Pancreas (tissue), 10 donors: ENCODE measurements around the gene LINGO4. TPM values are rescaled to one million over a fixed set of nuclear protein-coding genes. Genes with fewer than 3 reads are reported as not detected.

Experiments used
- ATAC-seq, 4 donors: fragments of 200-7000 bp; cut with Tn5 transposase; one replicate each; pipeline versions ENCODE4 v1.8.0 to v1.9.1; 2020; ENCODE audit warnings: mild to moderate bottlenecking in 4 of 4, moderate library complexity in 4 of 4
- DNase-seq, 6 donors: peaks; one replicate each; pipeline ENCODE4 v3.0.0-alpha.2; 2020
- FAIRE-seq: peaks from 2 replicates; lab custom pipeline; 2012; peaks lifted over from hg19 to GRCh38; lab: Jason Lieb, UNC
- H3K27ac ChIP-seq, 4 donors: fragments of 200-600 bp; sonication (generic); 1 replicate in 3 of 4; 2 replicates in 1 of 4; pipeline versions ENCODE4 v1.5.0 to v1.8.0; 2020
- H3K27me3 ChIP-seq, 4 donors: fragments of 200-600 bp; one replicate each; pipeline ENCODE4 v1.8.0; 2021
- H3K36me3 ChIP-seq, 3 donors: fragments of 200-600 bp; sonication (generic) in 1 of 3; one replicate each; pipeline versions ENCODE4 v1.5.0 to v1.8.0; 2020 to 2021
- H3K4me1 ChIP-seq, 3 donors: fragments of 200-600 bp; one replicate each; pipeline ENCODE4 v1.8.0; 2021
- H3K4me3 ChIP-seq, 4 donors: fragments of 200-600 bp; sonication (generic) in 2 of 4; one replicate each; pipeline versions ENCODE4 v1.5.0 to v1.8.0; 2020 to 2021
- H3K9me3 ChIP-seq, 4 donors: fragments of 200-600 bp; one replicate each; pipeline ENCODE4 v1.8.0; 2021
- WGBS, 2 donors: extraction: QIAGEN DNeasy Blood & Tissue Kit; methylation state at CpG; one replicate each; pipeline ENCODE4 v1.1.7; 2013; 5-methylcytosine and 5-hydroxymethylcytosine counted together
- intact Hi-C, 3 donors: fragments of 100-400 bp; cut with DNase I; formaldehyde crosslinking; loops; one replicate each; pipeline versions ENCODE4 v1.11.1 to v1.14.2; 2022
- polyA plus RNA-seq, 2 donors: library from polyadenylated mRNA; stranded (reverse); fragments of 200-250 nt; gene quantifications; one replicate each; pipeline ENCODE4 v1.2.3, GENCODE V29; 2013
- total RNA-seq, 6 donors: library from RNA; stranded (reverse); fragmentation: NEBNext Ultra II Directional in 4 of 6; extraction: Animal tissue kit (Norgen Biotek cat#: 25700) in 4 of 6; gene quantifications; one replicate each; pipeline versions ENCODE4 v1.2.1 to v1.2.4, GENCODE V29; 2021 to 2023
- TF ChIP-seq, protein P1 (sequence below), 4 donors: fragments of 200-600 bp; sonication (generic) in 3 of 4; IDR thresholded peaks; one replicate each; pipeline versions ENCODE4 v1.5.0 to v1.8.0; 2021; ENCODE audit warnings: antibody characterized with exemption in 4 of 4
- donor health status: healthy with polysubstance abuse.
- donor health status: DM: no; HTN: no; CAD: no; lungs with moderate emphysema.
- donor health status: DM: no; HTN: no; CAD: no.
- donor health status: control.
- donor health status: control.
- donor health status: Bipolar disorder and iron deficiency.
- donor health status: DM: yes; HTN: yes; CAD: no.
- donor health status: DM: no; HTN: no; CAD: no.
- donor health status: DM: no; HTN: no; CAD: no.
- donor health status: DM: yes; HTN: yes; CAD: no.

Gene LINGO4
- total and polyA plus RNA-seq, 8 donors: 0.15 to 0.89 (median 0.29) TPM

DNA sequence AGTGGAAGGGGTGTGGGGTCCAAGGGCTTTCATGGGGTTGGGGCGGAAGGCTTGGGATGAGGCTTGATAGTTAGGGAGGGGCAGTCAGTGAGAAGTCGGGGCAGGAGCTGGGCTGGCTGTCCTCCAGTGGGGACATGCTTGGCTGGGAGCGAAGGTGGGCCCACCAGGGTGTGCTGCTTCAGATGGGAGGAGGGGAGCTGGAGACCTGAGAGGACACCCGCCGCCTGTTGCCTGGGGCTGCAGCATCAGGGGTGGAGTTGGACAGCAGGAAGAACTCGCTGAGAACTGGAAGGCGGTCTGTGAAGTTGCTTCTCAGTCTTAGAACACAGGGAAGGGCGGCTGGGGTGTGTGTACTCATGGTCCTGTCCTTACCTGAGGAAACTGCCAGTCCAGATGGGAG, 46.7 kb upstream of the LINGO4 start:
- Histone ChIP-seq H3K27ac (no peak overlapping the region), H3K27me3 (no peaks in the 10 kb centered on the region), H3K9me3 (no peaks in the 10 kb centered on the region), H3K36me3 (no peaks in the 10 kb centered on the region), H3K4me1 (no peaks in the 10 kb centered on the region), H3K4me3 (no peak overlapping the region)
- no peak for ATAC-seq
- no peak for DNase-seq
- no peak for FAIRE-seq
- intact Hi-C loops: no loop called here
- TF ChIP-seq, protein P1, sequence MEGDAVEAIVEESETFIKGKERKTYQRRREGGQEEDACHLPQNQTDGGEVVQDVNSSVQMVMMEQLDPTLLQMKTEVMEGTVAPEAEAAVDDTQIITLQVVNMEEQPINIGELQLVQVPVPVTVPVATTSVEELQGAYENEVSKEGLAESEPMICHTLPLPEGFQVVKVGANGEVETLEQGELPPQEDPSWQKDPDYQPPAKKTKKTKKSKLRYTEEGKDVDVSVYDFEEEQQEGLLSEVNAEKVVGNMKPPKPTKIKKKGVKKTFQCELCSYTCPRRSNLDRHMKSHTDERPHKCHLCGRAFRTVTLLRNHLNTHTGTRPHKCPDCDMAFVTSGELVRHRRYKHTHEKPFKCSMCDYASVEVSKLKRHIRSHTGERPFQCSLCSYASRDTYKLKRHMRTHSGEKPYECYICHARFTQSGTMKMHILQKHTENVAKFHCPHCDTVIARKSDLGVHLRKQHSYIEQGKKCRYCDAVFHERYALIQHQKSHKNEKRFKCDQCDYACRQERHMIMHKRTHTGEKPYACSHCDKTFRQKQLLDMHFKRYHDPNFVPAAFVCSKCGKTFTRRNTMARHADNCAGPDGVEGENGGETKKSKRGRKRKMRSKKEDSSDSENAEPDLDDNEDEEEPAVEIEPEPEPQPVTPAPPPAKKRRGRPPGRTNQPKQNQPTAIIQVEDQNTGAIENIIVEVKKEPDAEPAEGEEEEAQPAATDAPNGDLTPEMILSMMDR (IDR thresholded peaks at IDR 0.05): no peak
- 66 to 71% methylated on average over 8 of the region's 8 CpGs for WGBS, 2 donors

DNA sequence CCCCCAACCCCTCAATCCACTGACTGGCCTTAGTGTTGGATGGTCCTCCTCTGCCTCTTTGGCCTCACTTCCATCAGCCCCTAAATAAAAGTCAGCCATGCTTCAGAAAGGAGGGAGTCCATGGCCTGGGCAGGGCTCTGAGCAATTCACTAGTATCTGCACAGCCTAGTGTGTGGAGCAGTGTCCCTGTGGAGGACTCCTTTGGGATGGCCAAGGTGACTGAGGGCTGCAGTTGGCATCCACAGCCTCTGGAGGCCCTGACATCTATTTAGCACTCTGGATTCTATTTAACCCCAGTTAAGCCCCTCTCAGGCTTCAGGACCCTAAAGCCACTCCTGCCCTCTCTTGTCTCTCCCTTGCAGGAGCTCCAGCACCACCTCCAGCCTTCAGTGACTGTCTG, 44.7 kb upstream of the LINGO4 start:
- ATAC-seq (no peak), DNase-seq (no peak), FAIRE-seq (no peak)
- Histone ChIP-seq H3K27ac (no peak overlapping the region), H3K4me1 (peaks cover 0 to 5% (median 0%) of the 10 kb centered on the region in 3 donors), H3K9me3 (no peaks in the 10 kb centered on the region), H3K27me3 (no peaks in the 10 kb centered on the region), H3K36me3 (no peaks in the 10 kb centered on the region), H3K4me3 (no peak overlapping the region)
- intact Hi-C loops: no loop called here
- TF ChIP-seq, protein P1 (IDR thresholded peaks at IDR 0.05): no peak

DNA sequence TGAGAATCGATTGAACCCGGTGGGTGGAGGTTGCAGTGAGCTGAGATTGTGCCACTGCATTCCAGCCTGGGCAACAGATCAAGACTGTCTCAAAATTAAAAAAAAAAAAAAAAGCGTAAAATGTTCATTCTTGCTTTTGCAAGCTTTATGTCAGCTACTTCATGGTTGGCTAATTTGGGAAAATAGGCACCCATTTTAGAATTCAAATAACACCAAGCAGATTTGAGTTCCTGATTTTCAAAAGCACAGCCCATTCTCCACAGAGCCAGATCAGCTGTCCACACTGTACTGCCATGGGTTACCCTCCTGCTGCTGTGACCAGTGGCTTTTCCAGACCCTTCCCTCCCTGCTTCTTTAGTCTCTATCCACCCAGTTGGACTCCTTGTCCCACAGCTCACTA, 43.9 kb upstream of the LINGO4 start:
- H3K27ac ChIP-seq: no peak overlapping the region
- no peaks in the 10 kb centered on the region for H3K36me3 ChIP-seq
- intact Hi-C loops: no loop called here
- H3K27me3 ChIP-seq: no peaks in the 10 kb centered on the region
- ATAC-seq (no peak), DNase-seq (no peak), FAIRE-seq (no peak)
- TF ChIP-seq, protein P1 (IDR thresholded peaks at IDR 0.05): no peak
- no peak overlapping the region for H3K4me3 ChIP-seq
- WGBS, 2 donors: 52 to 58% methylated on average over 3 of the region's 3 CpGs
- peaks cover 0 to 5% (median 0%) of the 10 kb centered on the region in 3 donors for H3K4me1 ChIP-seq
- H3K9me3 ChIP-seq: no peaks in the 10 kb centered on the region

DNA sequence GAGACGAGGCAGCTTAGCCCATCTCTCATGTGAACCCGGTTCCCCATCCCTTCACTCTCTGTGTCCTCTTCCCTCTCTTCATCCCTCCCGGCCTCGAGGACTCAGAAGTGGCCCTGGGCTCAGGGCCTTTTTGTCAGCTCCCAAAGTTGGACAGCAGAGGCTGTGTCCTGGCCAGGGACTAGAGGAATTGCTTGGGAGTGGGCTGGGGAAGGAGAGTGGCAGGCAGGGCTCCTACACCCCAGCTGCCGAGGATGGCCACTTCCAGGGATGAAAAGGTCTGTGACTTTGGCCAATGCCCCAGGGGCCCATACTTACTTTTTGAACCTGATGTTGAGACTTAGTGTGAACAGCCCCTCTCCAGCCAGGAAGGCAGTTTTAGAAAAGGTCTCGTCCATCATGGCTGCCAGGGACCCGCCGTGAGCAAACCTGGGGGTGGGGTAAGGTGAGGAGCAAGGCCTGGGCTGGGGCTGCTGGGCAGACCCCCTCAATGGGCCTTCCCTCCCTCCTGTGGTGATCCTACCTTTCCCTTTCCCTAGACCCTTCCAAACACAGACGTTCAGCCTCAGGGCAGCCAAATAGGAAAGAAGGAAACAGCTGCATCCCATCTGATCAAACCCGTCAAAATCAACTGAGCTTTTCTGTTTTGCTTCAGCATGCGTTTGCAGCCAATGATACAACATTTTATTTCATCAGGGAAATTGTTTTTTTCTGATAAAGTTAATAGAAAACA, 42.8 kb upstream of the LINGO4 start:
- TF ChIP-seq, protein P1 (IDR thresholded peaks at IDR 0.05): no peak
- intact Hi-C loops: no loop called here
- WGBS, 2 donors: 65 to 74% methylated on average over 11 of the region's 11 CpGs
- no peaks in the 10 kb centered on the region for H3K9me3 ChIP-seq
- no peak overlapping the region for H3K4me3 ChIP-seq
- no peak overlapping the region for H3K27ac ChIP-seq
- H3K4me1 ChIP-seq: peaks cover 0 to 5% (median 0%) of the 10 kb centered on the region in 3 donors
- no peaks in the 10 kb centered on the region for H3K27me3 ChIP-seq
- DNase-seq (no peak), FAIRE-seq (no peak), ATAC-seq (no peak)
- H3K36me3 ChIP-seq: no peaks in the 10 kb centered on the region

DNA sequence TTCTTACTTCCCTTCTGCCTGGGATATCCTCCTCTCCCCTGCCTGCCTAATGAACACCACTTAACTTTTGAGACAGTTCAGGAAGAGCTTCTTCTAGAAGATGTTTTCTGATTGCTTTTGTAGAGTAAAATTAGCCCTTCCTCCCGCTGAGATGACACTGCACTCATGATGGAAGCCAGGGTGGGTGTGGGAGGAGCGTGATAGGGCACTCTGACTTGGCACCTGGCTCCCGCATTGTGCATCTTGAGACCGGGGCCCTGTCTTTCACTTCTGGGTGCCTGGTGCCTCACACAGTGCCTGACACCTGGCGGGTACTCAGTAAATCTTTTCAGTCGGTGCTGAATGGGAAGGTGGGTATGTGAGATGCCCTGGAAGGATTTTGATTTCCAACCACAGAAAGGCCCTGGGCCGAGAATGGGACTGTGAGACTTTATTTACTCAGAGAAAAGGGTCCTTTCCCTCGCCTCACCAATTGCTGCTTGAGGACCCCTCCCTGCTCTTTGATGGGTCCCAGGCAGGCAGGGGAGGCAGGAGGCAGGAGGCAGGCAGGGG, 41.5 kb upstream of the LINGO4 start:
- no peaks in the 10 kb centered on the region for H3K36me3 ChIP-seq
- FAIRE-seq (no peak), DNase-seq (no peak), ATAC-seq (no peak)
- H3K9me3 ChIP-seq: no peaks in the 10 kb centered on the region
- TF ChIP-seq, protein P1 (IDR thresholded peaks at IDR 0.05): no peak
- peaks cover 0 to 5% (median 0%) of the 10 kb centered on the region in 3 donors for H3K4me1 ChIP-seq
- no peak overlapping the region for H3K27ac ChIP-seq
- intact Hi-C loops: no loop called here
- H3K27me3 ChIP-seq: no peaks in the 10 kb centered on the region
- WGBS, 2 donors: 88 to 89% methylated on average over 8 of the region's 8 CpGs
- H3K4me3 ChIP-seq: no peak overlapping the region
